EL (cell line): ENCODE results near the gene ASF1B.
A peak's percentile ranks its signal among the peaks of the same experiment; 100 is the strongest.
"Not testable (repeated sequence)": the region's sequence is repeated elsewhere in the genome, so short reads cannot be mapped to it uniquely, and the experiment has no call there.

Experiments
- DNase-seq: peaks from one replicate; pipeline ENCODE4 v3.0.0-alpha.2; 2016

Gene ASF1B

DNA sequence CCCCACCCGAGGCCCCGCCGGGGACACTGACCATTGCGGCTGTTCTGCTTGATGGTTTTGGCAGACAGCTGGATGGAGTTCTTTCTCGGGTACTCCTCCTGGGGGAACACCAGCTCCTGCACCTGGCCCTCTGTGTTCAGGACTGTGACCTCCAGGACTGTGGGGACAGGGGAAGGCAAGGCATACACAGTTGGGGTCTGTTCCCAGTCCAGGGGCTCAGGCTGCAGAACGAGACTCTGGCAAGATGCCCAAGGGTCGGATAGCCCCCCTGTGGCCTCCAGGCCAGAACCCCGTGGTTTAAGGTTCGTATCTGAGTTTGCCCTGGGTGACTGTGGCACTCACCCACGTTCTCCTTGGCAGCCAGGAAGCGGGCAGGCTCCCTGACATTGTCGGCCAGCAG, 22.7 kb upstream of the ASF1B start:
- no peak for DNase-seq

DNA sequence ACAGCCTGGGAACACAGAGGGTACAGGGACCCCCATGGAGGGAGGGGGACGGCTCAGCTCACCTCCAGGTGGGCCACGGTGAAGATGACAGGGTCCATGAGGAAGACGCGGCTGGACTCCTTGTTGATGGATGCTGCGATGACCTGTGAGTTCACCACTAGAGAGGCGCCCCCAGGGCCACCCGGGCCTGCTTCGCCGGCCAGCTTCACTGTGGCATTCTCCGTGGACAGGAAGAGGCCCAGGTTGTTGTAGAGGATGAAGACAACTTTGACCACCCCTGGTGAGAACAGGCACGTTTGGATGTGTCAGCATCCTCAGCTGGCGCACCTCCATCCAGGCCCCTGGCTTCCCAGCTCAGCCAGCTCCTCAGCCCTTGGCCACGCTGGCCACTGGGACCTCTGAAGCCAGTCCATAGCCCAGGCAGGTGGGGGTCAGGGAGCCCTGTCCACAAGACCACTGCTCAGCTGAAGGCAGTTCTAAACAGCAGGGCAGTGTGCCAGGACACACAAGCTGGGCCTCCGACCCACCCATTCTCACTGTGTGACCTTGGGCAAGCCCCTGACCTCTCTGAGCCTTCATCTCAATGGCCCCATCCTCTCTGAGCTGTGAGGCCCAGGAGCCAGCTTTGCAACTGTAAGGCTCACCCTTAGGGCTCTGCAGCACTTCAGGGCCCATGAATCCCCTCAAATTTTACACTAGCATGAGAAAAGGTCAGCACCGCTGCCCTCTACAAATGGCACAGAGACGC, 22.1 kb upstream of the ASF1B start:
- no peak for DNase-seq

GRCh38 chr19:14156971-14157717, 20.8 kb upstream of the ASF1B start:
- no peak for DNase-seq

DNA sequence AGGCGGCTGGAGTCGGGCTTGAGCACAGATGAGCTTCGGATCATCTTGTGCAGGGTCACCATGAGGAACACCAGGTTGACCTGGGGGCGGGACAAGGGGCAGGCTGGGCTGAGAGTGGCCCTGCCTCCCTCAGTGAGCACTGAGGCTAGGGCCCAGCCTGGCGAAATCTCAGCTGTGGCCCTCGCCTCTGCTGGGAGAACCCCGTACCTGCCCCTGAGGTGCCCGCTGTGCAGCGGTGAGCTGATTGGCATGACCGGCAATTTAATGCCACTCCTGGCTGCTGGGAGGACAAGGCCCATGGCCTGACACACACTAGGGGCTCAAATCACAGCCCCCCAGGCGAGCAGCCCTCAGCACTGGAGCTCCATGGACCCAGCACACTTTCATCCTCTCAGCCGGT, 19.7 kb upstream of the ASF1B start:
- DNase-seq: no peak

GRCh38 chr19:14155371-14155770, 19.0 kb upstream of the ASF1B start:
- DNase-seq: no peak

DNA sequence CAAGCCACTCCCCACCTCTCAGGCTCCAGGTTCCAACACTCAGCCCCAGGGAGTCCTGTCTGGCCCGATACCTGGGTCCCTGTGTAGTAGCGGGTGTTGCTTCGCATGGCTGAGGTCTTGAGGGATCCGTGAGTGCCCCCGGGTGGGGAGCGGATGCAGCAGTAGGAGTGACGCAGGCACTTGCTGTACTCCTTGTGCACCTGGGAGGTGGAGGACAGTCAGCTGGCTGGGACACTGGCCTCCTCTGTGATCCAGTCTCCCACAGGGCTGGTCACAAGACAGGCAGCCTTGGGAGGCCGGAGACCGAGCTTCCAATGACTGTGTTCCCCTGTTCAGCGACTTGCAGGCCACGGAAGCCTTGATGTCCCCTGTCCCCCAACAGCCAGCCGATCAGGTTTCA, 16.3 kb upstream of the ASF1B start:
- no peak for DNase-seq

- no peak for DNase-seq
These were observed 14.6 kb upstream of the ASF1B start for GRCh38 chr19:14150770-14151661.

- no peak for DNase-seq
These were observed 13.8 kb upstream of the ASF1B start for GRCh38 chr19:14150041-14150769.

GRCh38 chr19:14149509-14149994, 13.2 kb upstream of the ASF1B start:
- DNase-seq: no peak

GRCh38 chr19:14148751-14149410, 12.5 kb upstream of the ASF1B start:
- DNase-seq: no peak

DNA sequence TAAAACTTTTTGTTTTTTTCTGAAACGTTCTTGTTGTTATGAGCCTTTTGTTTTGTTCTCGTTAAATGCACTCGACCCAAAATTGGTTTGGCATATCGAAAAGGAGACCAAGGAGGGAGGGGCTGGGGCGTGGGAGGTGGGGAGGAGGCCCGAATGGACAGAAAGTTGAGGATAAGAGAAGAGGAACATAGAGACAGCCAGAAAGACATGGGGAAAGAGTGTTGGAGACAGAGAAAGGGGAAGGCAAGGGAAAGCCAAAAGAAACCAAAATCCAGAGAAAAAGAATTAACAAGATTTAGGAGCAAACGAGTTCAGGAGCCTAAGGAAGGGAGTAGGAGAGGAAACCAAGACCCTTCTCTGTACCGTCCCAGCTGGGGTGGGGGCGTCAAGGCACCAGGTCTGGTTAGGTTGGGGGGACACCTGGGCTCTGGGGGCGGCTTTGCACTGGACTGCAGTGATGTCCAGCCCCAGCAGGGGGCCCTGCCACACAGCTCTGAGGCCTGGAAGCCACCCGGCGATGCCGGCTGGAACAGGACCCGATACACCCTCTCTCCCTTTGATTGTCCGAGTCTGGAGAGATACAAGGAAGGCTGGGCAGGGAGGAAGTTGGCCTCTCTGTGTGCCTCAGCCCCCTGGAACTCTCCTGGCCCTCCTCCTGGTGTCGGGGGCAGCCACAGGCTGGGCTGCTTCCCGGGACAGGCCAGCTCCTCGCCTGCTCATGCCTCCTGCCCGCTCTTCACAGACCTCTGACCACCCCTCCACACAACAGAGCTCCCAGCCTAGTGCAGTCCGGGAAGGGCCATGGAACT, 11.6 kb upstream of the ASF1B start:
- DNase-seq: peak; percentile 64

DNA sequence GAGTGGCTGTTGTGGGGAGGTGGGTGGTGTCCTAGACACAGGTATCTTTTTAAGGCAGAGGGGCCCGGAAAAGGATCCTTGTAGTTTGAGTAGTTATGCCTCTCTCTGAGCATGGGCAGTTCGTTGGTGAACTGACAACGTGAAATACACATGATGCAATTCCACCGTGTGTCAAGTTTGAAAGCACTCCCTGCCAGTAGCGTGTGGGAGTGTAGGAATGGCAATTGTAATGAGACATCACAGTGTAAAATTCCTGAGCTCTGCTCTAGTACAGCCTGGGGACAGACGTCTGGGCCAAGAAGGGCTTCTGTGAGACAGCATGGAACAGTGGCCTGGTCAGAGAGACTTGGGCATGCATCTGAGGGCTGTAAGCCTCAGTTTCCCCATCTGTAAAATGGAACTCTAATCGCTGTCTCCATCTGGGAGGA, 10.4 kb upstream of the ASF1B start:
- DNase-seq: peak; percentile 75

GRCh38 chr19:14146169-14146568, 9.8 kb upstream of the ASF1B start:
- not testable (repeated sequence) for DNase-seq

DNA sequence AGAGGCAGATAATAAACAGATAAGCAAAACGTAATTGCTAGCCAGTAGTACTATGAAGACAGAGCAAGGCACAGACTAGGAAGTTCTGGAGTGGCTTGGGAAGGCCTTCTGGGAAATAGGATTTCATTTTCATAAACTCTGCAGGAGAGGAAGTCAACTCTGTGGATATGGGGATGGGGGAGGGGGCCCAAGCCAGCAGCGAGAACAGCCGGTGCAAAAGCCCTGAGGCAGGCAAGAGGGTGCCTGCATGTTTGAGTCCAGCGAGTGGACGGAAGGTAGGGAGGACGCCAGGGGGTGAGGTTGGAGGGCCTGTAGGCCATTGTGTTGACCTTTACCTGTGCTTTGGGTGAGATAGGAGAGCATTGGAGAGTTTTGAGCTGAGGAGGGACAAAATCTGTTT, 9.0 kb upstream of the ASF1B start:
- DNase-seq: no peak

DNA sequence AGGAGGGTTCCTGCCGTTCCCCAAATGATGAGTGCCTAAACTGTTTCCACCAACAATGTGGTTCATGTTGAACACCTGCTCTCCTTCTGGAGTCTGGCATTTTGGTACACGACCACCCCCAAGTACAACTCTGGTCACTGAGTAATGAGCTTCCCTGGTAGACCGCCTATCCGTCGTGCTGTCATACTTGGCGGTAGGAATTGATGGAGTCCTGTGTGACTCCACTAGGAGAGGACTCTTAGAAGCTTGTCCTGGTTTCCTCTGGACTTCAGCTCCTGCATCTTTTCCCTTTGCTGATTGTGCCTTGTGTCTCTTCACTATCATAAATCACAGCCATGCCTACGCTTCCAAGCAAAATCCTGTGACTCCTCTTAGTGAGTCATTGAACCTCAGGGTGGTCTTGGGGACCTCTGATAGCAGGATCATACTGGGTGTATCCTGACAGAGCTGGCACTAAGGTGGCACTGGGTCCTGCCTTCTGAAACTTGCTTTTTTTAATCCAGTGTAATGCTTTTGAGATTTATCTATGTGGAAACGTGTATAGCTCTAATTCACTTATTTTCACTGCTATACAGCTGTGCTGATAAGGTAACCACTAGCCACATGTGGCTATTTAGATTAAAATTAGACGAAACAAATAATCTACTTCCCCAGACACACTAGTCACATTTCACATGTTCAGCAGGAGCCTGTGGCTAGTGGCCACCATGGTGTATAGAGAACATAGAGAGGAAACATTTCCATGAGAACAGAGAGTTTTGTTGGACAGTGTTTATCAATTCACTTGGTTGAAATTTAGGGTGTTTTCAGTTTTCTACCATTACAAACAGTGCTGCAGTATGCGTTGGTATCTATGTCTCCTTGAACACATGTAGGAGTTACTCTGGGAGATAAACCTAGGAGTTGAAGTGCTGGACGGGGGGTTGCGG, 6.1 kb upstream of the ASF1B start:
- no peak for DNase-seq

- DNase-seq: no peak
These were observed 4.7 kb upstream of the ASF1B start for GRCh38 chr19:14141041-14141440.

GRCh38 chr19:14139944-14140343, 3.6 kb upstream of the ASF1B start:
- peak; percentile 74 for DNase-seq

- DNase-seq: peak; percentile 61
These were observed 2.3 kb upstream of the ASF1B start for GRCh38 chr19:14138576-14139265.

GRCh38 chr19:14135985-14136508, 342 bp downstream of the ASF1B start:
- no peak for DNase-seq
